ENCODE results near the gene ZBTB7B. TPM values are rescaled to one million over a fixed set of nuclear protein-coding genes. Genes with fewer than 3 reads are reported as not detected.

Gene ZBTB7B
- total and polyA plus RNA-seq, 9 of the 15 experiments (the other 6 are each of a cell fraction or from before 2014, with no cell fraction given): 0.04 to 46.5 (median 15.2) TPM

- TF ChIP-seq ATF1 (CRISPR knock-in tag; IDR thresholded peaks at IDR 0.05) (no peak), ATF1 (tag; IDR thresholded peaks at IDR 0.05) (0 out of 2 replicates have a peak, but pooled peaks have one; percentile 6), DACH1 (IDR thresholded peaks at IDR 0.05; ENCODE audit: partially characterized antibody) (no peak), SMARCB1 (IDR thresholded peaks at IDR 0.05; ENCODE audit: insufficient read length, low read depth) (no peak), PKNOX1 (IDR thresholded peaks at IDR 0.05) (no peak), TFE3 (CRISPR knock-in tag; IDR thresholded peaks at IDR 0.05) (no peak), ZNF12 (CRISPR knock-in tag; IDR thresholded peaks at IDR 0.05) (no peak), ZFP91 (CRISPR knock-in tag; IDR thresholded peaks at IDR 0.05) (no peak), ZNF583 (CRISPR knock-in tag; IDR thresholded peaks at IDR 0.05) (0 out of 2 replicates have a peak, but pooled peaks have one; percentile 26), FOXK2 (conservative IDR thresholded peaks at IDR 0.05 in 1 of 2, IDR thresholded peaks at IDR 0.05 in 1 of 2; ENCODE audit: low read depth in 2 of 2) (peak; percentile 18 to 33; a peak in 2 of 4 replicates), ZEB2 (IDR thresholded peaks at IDR 0.05) (no peak), ATF7 (IDR thresholded peaks at IDR 0.05) (no peak), THAP12 (CRISPR knock-in tag; IDR thresholded peaks at IDR 0.05) (no peak), KAT8 (IDR thresholded peaks at IDR 0.05; ENCODE audit: low read depth) (no peak), IRF2 (CRISPR knock-in tag; IDR thresholded peaks at IDR 0.05) (no peak), ZC3H8 (IDR thresholded peaks at IDR 0.05) (no peak), NFIX (CRISPR knock-in tag; IDR thresholded peaks at IDR 0.05; ENCODE audit: low read depth) (no peak), ELK1 (CRISPR knock-in tag; IDR thresholded peaks at IDR 0.05) (no peak), MBD1 (CRISPR knock-in tag; IDR thresholded peaks at IDR 0.05) (no peak), POLR2AphosphoS5 (IDR thresholded peaks at IDR 0.05; ENCODE audit: control insufficient read depth, insufficient read depth, low read depth, low read length) (0 out of 2 replicates have a peak, but pooled peaks have one; percentile 9)
These were observed 8.9 kb upstream of the ZBTB7B start, which contains the start of gene LENEP (continued) for GRCh38 chr1:154993572-154994268.

Measured in K562 (cell line).